Nucleus accumbens (tissue), 56 donors: ENCODE measurements around the gene CES3.
"Not testable (repeated sequence)": the region's sequence is repeated elsewhere in the genome, so short reads cannot be mapped to it uniquely, and the experiment has no call there.

Experiments
- DNase-seq, 56 donors: peaks; one replicate each; lab custom pipeline; 2025; lab: John Stamatoyannopoulos, UW

The CES3 gene

DNA sequence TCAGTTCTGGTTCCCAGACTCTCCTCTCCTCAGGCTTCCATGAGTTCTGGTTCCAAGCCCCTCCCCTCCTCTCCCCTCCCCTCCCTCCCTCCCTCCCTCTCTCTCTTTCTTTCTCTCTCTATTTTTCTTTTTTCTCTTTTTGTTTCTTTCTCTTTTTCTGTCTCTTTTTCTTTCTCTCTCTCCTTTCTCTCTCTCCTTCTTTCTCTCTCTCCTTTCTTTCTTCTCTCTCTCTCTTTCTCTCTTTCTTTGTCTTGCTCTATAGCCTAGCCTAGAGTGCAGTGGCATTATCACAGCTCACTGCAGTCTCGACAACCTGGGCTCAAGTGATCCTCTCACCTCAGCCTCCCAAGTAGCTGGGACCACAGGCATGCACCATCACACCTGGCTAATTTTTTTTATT is 796 bp upstream of the CES3 start:
- no peak for DNase-seq

DNA sequence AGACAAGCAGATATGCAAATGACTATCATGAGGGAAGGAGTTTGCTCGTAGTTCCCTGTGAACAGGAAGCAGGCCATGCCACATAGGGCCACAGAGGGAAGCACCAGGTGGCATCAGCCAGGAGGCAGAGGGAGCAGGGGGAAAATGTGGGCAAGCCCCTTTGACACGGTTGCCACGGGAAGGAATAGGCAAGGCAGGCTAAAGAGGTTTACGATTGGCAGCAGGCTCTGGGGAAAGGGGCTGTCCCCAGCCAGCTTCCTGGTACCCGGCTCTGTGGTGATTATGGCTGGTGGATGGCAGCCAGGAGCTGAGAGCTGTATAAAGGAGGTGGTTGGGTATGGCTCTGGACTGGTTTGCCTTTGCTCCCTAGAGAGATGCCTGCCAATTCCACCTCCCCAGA is 848 bp downstream of the CES3 start:
- DNase-seq: no peak

- DNase-seq: no peak
Measured at GRCh38 chr16:66964049-66964448, 3.0 kb downstream of the CES3 start.

DNA sequence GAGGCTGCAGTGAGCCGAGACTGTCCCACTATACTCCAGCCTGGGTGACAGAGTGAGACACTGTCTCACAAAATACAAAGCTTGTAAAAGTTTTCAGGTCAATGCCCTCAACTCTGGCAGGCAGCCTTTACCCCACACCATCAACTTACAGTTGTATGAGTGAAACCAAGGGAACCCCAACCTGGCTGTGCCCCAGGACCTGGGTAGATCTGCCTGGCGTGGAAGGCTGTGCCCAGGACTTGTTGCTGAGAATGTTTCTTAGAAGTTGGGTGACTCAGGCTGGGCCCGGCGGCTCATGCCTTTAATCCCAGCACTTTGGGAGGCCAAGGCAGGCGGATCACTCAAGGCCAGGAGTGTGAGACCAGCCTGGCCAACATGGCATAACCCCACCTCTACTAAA is 7.8 kb downstream of the CES3 start:
- peak in 2 of 56 donors; percentile 10 to 30 for DNase-seq

- no peak for DNase-seq
Measured at GRCh38 chr16:66970775-66971720, 10.0 kb downstream of the CES3 start.

DNA sequence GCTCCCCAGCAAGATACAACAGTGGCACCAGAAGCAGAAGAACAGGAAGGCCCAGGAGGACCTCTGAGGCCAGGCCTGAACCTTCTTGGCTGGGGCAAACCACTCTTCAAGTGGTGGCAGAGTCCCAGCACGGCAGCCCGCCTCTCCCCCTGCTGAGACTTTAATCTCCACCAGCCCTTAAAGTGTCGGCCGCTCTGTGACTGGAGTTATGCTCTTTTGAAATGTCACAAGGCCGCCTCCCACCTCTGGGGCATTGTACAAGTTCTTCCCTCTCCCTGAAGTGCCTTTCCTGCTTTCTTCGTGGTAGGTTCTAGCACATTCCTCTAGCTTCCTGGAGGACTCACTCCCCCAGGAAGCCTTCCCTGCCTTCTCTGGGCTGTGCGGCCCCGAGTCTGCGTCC is 11.9 kb downstream of the CES3 start:
- no peak for DNase-seq

GRCh38 chr16:66973716-66974115 is 12.7 kb downstream of the CES3 start:
- DNase-seq: no peak

GRCh38 chr16:66974156-66974931 is 13.3 kb downstream of the CES3 start:
- not testable (repeated sequence) for DNase-seq

- DNase-seq: not testable (repeated sequence)
Measured at GRCh38 chr16:66974932-66975246, 13.8 kb downstream of the CES3 start.

DNA sequence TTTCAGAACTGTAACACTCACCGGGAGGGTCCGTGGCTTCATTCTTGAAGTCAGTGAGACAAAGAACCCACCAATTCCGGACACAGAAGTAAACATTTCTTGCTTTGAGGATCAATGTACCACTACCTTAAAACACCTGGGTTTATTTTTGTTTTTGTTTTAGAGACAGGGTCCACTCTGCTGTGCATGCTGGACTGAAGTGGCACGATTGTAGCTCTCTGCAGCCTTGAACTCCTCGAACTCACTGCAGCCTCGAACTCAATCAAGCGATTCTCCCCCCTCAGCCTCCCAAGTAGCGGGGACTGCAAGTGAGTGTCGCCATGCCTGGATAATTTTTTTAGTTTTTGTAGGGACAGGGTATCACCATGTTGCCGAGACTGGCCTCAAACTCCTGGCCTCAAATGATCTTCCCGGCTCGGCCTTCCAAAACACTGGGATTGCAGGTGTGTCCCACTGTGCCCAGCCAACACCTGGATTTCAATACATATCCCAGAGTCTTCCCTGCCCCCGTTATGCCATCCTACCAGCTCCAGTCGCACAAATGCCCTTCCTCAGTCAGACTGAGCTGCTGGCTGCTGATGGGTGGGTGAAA is 14.3 kb downstream of the CES3 start:
- no peak for DNase-seq

GRCh38 chr16:66976746-66977145 is 15.7 kb downstream of the CES3 start:
- no peak for DNase-seq

DNA sequence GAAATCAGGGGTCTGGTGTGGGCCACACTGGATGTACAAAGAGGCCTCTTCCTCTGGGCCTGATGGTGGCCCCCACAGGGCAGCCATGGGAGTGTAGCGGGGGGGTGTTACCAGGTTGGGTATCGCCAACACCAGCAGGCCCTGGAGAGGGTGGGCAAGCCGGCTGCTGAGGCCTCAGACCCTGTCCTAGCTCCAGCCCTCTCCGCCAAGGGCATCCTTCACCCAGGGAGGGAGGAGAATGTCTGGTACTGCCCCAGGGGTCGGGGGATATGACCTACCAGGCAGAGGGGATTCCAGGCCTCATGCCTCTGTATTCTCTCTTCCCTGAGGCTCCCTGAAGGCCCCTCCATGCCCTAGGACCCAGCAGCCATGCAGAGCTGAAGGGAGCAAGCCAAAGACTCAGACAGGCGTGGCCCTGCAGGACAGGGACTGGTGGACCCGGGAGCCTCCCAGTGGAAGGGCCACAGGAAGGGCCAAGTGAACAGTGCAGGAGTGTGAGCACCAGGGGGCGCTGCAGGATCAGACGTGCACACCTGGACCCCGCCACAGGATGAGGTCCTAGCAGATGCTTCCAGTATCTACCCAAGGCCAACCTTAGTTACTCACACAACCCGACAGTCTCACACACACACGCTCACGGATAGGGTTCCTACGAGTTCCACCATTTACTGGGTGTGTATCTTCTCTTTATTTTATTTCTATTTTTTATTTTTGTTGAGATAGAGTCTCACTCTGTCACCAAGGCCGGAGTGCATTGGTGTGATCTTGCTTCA is 16.5 kb downstream of the CES3 start:
- DNase-seq: peak in 54 of 56 donors; percentile 25 to 93 (median 74)

DNA sequence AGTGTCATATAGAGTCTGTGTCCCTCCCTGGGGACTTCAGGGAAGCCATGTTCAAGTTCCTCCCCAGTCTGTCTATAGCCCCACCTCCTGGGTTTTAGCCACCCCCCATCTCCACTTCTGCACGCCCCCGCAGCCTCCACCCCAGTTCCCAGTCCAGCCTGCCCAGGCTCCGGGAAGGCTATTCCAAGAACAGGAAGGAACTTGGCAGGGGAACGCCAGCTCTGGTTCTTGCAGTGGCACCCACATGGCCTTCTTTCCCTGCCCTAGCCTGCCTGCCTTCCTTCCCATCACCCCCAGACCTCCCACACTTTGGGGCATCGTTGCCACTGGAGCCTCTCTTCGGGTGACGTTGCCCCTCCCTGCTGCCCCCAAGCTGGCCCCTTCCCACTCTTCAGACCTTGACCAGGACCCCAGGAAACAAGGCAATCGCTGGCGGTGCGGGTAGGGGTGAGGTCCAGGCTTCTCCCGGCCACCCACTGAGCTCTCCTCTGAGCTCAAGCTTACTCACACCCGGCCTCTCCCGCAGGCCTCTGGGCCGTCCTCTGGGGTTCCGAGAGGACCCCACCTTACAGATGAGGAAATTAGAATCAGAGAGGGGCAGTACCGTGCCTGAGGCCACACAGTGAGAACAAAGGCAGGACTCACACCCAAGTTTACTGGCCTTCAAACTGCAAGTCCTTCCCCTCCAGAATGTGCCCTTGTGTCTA is 18.1 kb downstream of the CES3 start:
- DNase-seq: peak in 2 of 56 donors; percentile 15 to 22

DNA sequence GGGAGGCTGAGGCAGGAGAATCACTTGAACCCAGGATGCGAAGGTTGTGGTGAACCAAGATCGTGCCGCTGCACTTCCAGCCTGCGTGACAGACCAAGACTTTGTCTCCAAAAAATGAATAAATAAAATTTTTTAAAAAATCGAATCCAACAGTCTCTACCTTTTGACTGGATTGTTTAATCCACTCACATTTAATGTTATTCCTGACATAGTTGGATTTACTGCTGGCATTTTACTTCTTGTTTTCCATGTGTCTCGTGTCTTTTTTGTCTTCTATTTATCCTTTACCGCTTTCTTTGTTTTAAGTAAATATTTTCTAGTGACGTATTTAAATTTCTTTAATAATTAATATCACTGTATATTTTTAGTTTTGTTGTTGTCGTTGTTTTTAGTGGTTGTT is 22.0 kb downstream of the CES3 start:
- DNase-seq: no peak

DNA sequence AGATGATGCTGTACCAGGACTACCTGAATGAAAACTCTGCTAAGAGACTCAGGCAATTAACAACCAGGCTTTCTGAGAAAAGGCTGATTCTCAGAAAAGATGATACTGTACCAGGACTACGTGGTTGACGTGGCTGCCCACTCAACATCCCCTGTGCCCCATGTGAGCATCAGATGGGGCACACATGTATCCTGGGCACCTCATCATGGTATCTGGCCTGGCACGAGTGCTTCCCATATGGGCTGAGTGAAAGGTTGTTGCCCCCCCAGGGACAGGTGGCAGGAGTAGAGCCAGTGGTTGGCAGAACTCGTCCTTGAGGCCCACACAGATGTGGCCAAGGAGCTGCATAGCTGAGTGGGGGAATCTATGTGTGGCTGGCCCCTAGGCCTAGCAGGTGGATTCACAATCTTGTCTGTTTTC is 23.8 kb downstream of the CES3 start:
- DNase-seq: no peak

DNA sequence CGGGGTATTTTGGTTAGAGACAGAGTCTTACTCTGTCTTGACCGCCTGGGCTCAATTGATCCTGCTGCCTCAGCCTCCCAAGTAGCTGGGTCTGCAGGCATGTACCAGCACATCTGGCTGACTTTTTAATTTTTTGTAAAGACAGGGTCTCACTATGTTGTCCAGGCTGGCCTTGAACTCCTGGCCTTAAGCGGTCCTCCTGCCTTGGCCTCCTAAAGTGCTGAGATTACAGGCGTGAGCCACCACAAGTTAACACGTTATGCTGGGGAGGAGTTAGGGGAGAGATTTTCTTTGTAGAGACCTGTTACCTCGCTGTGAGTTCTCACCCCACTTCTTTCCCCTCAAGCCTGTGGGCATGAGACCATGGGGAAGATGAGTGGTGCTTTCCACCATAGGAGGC is 25.5 kb downstream of the CES3 start:
- no peak for DNase-seq

- DNase-seq: no peak
Measured at GRCh38 chr16:66988197-66988788, 27.2 kb downstream of the CES3 start, which contains the start of gene CES4A. Gene CES4A, plus strand, starts transcription at chr16:66988589. Its CDS starts 184 bp downstream, at chr16:66988773.

GRCh38 chr16:66991545-66992077 is 30.5 kb downstream of the CES3 start:
- DNase-seq: no peak

DNA sequence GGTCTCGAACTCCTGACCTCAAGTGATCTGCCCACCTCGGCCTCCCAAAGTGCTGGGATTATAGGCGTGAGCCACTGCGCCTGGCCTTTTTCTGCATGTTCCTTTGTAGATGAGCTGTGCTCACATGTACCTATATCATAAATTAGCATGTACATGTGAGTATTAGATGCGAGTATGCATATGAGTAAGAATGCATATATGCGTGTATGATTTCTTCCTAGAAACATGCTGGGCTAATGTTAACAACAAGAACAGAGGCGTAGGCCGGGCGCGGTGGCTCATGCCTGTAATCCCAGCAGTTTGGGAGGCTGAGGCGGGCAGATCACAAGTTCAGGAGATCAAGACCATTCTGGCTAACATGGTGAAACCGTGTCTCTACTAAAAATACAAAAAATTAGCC is 32.5 kb downstream of the CES3 start:
- DNase-seq: not testable (repeated sequence)
